HG03558 (cell line): ENCODE results near the gene ADAMTSL3.
"Not testable (repeated sequence)": the region's sequence is repeated elsewhere in the genome, so short reads cannot be mapped to it uniquely, and the experiment has no call there.

ENCODE experiments used
- ATAC-seq: cut with Tn5 transposase; IDR thresholded peaks from one replicate; pipeline ENCODE4 v1.9.1; 2021; ENCODE audit warnings: moderate number of reproducible peaks; ENCODE audit not compliant: unreplicated experiment; ENCODE audit errors: extremely low read depth

Gene ADAMTSL3

DNA sequence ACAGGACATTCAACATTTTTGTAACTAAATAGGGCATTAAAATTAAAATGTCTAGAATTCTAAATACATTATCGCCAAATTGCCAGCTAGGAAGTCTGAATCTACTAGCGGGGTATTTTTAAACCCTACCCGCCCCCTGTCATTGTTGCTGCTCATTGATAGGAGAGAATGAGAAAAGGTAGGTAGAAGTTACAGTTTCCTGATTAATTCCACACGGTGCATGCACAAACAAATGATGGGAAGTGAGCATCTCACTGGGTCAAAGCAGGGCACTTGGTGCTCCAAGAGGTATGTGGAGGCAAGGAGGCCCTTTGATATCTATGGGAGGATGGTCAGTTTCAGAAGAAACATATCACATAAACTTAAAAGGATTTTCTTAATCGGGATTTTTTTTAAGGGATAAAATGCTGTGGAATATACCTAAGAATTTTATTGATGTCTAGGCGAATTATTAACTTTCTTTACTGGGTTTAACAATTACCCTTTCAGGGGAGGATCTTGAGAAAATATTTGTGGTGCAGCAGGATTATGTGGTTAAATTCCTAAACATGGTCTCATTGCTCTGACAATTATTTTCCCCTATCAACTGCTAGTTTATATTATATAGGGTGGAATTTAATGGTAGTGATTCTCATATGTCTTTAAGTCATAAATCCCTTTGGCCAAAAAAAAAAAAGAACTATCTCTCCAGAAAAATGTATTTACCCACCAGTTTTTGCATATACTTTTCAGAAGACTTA lies 345.6 kb downstream of the ADAMTSL3 start:
- no peak for ATAC-seq

GRCh38 chr15:84001037-84001436 lies 347.1 kb downstream of the ADAMTSL3 start:
- ATAC-seq: no peak

- no peak for ATAC-seq
Observed at GRCh38 chr15:84001655-84002054, 347.7 kb downstream of the ADAMTSL3 start.

- no peak for ATAC-seq
Observed at GRCh38 chr15:84003791-84004503, 350.0 kb downstream of the ADAMTSL3 start.

- ATAC-seq: no peak
Observed at GRCh38 chr15:84006421-84006820, 352.5 kb downstream of the ADAMTSL3 start.

DNA sequence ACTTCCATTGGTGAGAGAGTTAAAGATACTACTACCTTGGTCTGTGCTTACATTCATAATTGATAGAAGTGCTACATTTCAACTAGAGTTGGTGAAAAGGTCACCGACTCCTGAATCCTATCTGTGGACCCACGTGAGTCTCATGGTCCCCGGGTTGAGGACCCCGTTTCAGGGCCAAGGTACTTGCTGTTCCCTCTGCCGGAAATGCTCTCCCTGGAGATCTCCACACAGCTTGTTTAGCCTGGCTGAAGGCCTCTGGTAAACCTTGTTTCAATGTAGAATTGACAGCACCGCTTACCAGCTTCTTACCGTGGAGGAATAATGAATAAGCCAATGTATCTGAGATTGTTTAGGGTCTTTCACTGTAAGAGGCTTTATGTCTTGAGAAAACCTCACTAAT lies 355.7 kb downstream of the ADAMTSL3 start:
- ATAC-seq: no peak

DNA sequence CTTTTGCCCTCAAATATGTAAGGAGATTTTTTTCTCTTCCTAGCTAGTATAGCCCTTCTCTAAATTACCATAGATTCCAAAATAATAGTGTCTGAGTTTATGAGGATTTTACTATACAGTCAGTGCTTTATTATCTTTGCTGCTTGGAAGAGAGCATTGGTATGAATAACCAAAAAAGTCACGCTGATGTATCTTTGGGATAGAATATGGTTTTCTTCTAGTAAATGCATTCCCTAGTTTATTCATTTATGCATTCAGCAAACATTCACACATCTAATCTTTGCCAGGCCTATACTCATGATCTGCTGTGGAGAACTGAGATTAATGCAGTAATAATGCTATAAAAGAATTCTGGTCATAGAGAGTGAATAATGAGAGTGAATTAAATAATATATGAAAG lies 356.3 kb downstream of the ADAMTSL3 start:
- ATAC-seq: no peak

GRCh38 chr15:84016371-84016770 lies 362.4 kb downstream of the ADAMTSL3 start:
- ATAC-seq: no peak

- ATAC-seq: no peak
Observed at GRCh38 chr15:84022516-84022915, 368.6 kb downstream of the ADAMTSL3 start.

- no peak for ATAC-seq
Observed at GRCh38 chr15:84023636-84024035, 369.7 kb downstream of the ADAMTSL3 start.

GRCh38 chr15:84033793-84034553 lies 380.1 kb downstream of the ADAMTSL3 start:
- no peak for ATAC-seq

GRCh38 chr15:84034578-84035398 lies 380.9 kb downstream of the ADAMTSL3 start:
- ATAC-seq: no peak

DNA sequence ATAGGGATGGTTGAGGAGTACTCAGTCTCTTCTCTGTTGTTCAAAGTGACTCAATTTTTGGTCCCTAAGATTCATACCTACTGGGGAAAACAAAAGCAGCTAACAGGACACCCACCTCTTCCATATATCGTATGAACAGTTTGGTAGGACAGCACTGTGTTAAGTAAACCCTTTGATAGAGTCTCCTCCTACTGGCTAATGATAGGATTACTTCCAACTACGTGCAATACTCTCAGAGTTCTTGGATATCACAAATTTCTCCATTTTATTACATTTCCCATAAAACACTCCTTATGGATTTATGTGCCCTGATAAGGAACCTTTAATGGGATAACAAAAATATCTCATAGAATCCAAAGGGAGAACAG lies 381.5 kb downstream of the ADAMTSL3 start:
- ATAC-seq: no peak

GRCh38 chr15:84037301-84037700 lies 383.4 kb downstream of the ADAMTSL3 start:
- ATAC-seq: no peak

DNA sequence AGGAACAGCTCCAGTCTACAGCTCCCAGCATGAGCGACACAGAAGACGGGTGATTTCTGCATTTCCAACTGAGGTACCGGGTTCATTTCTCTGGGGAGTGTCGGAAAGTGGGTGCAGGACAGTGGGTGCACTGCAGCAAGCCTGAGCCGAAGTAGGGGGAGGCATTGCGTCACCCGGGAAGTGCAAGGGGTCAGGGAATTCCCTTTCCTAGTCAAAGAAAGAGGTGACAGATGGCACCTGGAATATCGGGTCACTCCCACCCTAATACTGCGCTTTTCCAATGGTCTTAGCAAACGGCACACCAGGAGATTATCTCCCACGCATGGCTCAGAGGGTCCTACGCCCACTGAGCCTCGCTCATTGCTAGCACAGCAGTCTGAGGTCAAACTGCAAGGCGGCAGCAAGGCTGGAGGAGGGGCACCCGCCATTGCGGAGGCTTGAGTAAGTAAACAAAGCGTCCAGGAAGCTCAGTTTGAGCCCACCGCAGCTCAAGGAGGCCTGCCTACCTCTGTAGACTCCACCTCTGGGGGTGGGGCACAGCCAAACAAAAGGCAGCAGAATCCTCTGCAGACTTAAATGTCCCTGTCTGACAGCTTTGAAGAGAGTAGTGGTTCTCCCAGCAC lies 388.6 kb downstream of the ADAMTSL3 start:
- ATAC-seq: not testable (repeated sequence)

DNA sequence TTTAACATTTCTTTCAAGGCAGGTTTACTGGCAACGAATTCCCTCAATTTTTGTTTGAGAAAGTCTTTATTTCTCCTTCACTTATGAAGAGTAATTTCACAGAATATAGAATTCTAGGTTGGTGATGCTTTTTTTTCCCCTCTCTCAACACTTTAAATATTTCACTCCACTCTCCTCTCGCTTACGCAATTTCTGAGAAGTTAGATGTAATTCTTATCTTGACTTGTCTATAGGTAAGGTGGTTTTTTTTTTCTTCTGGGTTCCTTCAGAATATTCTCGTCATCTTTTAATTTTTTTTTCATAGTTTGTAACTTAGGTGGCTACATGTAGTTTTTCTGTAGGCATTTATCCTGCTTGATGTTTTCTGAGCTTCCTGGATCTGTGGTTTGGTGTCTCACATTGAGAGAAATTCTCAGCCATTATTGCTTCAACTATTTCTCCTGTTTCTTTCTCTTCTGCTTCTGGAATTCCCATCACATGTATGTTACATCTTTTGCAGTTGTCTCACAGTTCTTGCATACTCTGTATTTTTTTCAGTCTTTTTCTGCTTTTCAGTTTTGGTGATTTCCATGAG lies 392.2 kb downstream of the ADAMTSL3 start:
- no peak for ATAC-seq

- not testable (repeated sequence) for ATAC-seq
Observed at GRCh38 chr15:84049480-84049879, 395.6 kb downstream of the ADAMTSL3 start.

- no peak for ATAC-seq
Observed at GRCh38 chr15:84050076-84050475, 396.2 kb downstream of the ADAMTSL3 start.

DNA sequence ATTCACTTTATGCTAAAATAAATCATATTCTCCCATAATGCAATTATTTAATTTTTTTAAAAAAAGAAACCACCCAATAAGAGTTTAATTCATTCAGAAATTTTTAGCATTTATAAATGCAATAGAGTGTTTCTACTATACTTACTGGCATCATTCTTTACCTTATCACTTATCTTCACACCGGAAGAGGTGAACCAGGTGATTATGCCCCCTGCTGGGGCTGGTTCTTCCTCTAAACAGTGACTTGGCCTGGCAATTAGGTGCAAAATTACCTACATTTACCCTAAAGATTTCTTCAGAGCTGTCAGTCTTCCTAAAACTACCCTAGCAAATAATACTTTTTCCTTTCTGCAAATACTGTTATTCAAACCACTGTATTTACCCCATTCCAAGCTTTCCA lies 397.2 kb downstream of the ADAMTSL3 start:
- ATAC-seq: not testable (repeated sequence)
